ENCODE measurements around the gene BRSK1.

The BRSK1 gene

DNA sequence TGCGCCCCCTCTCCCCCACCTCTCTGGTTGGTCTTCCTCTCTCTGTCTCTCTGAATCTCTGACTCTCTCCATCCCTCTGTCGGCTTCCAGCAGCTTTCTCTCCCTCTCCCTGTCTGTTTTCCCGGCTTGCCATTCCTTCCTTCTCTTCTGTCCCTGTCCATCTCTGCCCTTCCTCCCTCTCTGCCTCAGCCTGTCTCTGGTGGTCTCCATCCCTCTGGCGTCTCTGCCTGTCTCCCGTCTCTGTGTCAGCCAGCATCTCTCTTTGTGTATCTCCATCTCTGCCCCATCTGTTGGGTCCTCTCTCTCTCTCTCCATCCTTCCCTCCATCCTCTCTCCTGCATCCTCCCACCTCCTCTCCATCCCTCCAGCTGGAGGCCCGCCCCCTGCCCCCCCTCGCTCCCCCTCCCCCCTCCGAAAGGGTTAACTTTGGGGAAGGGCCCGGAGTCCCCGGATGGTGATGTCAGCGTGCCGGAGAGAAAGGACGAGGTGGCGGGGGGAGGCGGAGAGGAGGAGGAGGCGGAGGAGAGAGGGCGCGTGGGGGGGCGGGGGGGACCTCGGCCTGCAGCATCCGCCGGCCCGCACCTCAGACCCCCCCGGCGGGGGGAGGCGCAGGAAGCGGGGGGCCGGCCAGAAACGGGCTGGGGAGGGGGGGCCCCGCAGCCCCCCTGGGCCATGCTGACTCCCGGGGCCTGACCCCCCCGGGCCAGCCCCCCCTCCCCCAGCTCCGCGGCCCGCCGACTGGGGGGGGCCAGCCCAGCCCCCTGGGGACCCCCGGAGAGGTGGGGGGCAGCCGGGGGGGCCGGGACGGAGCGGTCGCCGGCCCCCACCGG lies at the start of gene BRSK1:
Gene BRSK1 (plus strand): TSS at position 450 of the 830 bp plus-strand sequence. CDS start 446 bp downstream, outside the sequence.
- H3K4me3 Mint-ChIP-seq = peak within 1 kb of the TSS; percentile 78
- no peaks in the 10 kb centered on the region for H3K9me3 Mint-ChIP-seq
- H3K27ac Mint-ChIP-seq = peak within 1 kb of the TSS; percentile 46
- H3K27me3 Mint-ChIP-seq (ENCODE audit: low read depth) = peaks cover 9% of the 10 kb centered on the region
- H3K36me3 Mint-ChIP-seq (ENCODE audit: low read depth) = peaks cover 2% of the 10 kb centered on the region
- H3K4me1 Mint-ChIP-seq (ENCODE audit: low read depth) = peaks cover 24% of the 10 kb centered on the region

GRCh38 chr19:55238030-55238429 lies 45.8 kb upstream of the BRSK1 start:
- H3K4me3 Mint-ChIP-seq = no peak overlapping the region
- H3K27me3 Mint-ChIP-seq (ENCODE audit: low read depth) = no peaks in the 10 kb centered on the region
- peaks cover 51% of the 10 kb centered on the region for H3K36me3 Mint-ChIP-seq (ENCODE audit: low read depth)
- H3K9me3 Mint-ChIP-seq = no peaks in the 10 kb centered on the region
- H3K4me1 Mint-ChIP-seq (ENCODE audit: low read depth) = peaks cover 2% of the 10 kb centered on the region
- H3K27ac Mint-ChIP-seq = no peak overlapping the region

DNA sequence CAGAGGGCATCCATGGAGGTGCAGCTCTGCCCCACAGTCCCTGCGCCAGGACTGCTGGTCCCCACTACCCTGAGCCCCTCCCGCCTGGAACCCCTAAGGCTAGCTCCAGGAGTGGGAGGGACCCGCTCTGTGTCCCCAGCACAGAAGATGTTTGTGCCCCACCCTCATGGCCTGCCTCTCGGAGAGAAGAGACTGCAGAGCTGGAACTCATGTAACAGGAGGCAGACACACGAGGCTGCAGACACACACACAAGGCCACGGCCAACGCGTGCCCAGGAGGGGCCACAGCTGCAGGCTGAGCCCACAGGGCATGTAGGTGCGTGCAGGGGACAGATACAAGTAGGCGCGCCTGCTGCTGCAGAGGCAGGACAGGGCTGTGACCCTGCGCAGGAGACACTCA lies 44.8 kb upstream of the BRSK1 start:
- Mint-ChIP-seq H3K4me3 (no peak overlapping the region), H3K9me3 (no peaks in the 10 kb centered on the region), H3K36me3 (ENCODE audit: low read depth) (peaks cover 46% of the 10 kb centered on the region), H3K4me1 (ENCODE audit: low read depth) (peaks cover 2% of the 10 kb centered on the region), H3K27me3 (ENCODE audit: low read depth) (no peaks in the 10 kb centered on the region), H3K27ac (no peak overlapping the region)

DNA sequence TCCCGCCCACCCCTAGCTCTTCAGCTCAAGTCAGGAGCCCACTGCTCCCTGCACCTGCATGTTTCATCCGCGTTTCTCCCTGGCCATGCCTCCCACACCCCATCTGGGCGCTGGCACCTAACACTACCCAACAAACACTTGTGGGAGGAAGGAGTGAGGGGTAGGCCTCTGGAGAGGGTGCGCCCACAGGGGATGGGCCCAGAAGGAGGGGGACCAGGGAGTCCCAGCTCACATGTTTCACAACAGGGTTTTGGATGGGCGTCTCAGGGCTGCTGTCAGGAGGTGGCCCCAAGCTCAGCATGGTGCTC lies 43.1 kb upstream of the BRSK1 start:
- H3K36me3 Mint-ChIP-seq (ENCODE audit: low read depth) = peaks cover 39% of the 10 kb centered on the region
- H3K4me1 Mint-ChIP-seq (ENCODE audit: low read depth) = peaks cover 2% of the 10 kb centered on the region
- H3K27me3 Mint-ChIP-seq (ENCODE audit: low read depth) = no peaks in the 10 kb centered on the region
- H3K4me3 Mint-ChIP-seq = no peak overlapping the region
- H3K27ac Mint-ChIP-seq = no peak overlapping the region
- H3K9me3 Mint-ChIP-seq = no peaks in the 10 kb centered on the region

GRCh38 chr19:55241143-55241934 lies 42.5 kb upstream of the BRSK1 start:
- H3K9me3 Mint-ChIP-seq = no peaks in the 10 kb centered on the region
- H3K27me3 Mint-ChIP-seq (ENCODE audit: low read depth) = no peaks in the 10 kb centered on the region
- H3K4me3 Mint-ChIP-seq = no peak overlapping the region
- peaks cover 4% of the 10 kb centered on the region for H3K4me1 Mint-ChIP-seq (ENCODE audit: low read depth)
- H3K36me3 Mint-ChIP-seq (ENCODE audit: low read depth) = peaks cover 33% of the 10 kb centered on the region
- H3K27ac Mint-ChIP-seq = no peak overlapping the region

GRCh38 chr19:55241935-55242464 lies 41.8 kb upstream of the BRSK1 start:
- peaks cover 4% of the 10 kb centered on the region for H3K4me1 Mint-ChIP-seq (ENCODE audit: low read depth)
- no peak overlapping the region for H3K4me3 Mint-ChIP-seq
- peaks cover 27% of the 10 kb centered on the region for H3K36me3 Mint-ChIP-seq (ENCODE audit: low read depth)
- no peaks in the 10 kb centered on the region for H3K9me3 Mint-ChIP-seq
- H3K27ac Mint-ChIP-seq = no peak overlapping the region
- H3K27me3 Mint-ChIP-seq (ENCODE audit: low read depth) = no peaks in the 10 kb centered on the region

DNA sequence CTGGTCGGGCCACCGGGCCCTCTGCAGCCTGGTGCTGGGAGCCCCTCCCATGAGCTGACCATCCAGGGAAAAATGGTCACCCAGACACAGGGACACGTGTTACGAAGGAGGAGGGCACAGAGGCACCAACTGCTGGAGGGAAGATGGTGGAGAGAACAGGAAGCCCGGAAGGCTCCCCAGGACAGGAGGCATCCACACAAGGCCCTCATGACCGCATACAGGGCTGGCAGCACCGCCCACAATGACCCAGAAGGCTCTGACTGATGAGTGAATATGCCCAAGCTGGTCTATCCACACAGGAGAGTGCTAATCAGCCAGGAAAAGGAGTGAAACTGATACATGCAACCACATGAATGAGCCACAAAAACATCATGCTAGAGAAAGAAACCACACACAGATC lies 41.3 kb upstream of the BRSK1 start:
- peaks cover 4% of the 10 kb centered on the region for H3K4me1 Mint-ChIP-seq (ENCODE audit: low read depth)
- no peaks in the 10 kb centered on the region for H3K9me3 Mint-ChIP-seq
- no peak overlapping the region for H3K4me3 Mint-ChIP-seq
- H3K27me3 Mint-ChIP-seq (ENCODE audit: low read depth) = no peaks in the 10 kb centered on the region
- H3K27ac Mint-ChIP-seq = no peak overlapping the region
- peaks cover 22% of the 10 kb centered on the region for H3K36me3 Mint-ChIP-seq (ENCODE audit: low read depth)

DNA sequence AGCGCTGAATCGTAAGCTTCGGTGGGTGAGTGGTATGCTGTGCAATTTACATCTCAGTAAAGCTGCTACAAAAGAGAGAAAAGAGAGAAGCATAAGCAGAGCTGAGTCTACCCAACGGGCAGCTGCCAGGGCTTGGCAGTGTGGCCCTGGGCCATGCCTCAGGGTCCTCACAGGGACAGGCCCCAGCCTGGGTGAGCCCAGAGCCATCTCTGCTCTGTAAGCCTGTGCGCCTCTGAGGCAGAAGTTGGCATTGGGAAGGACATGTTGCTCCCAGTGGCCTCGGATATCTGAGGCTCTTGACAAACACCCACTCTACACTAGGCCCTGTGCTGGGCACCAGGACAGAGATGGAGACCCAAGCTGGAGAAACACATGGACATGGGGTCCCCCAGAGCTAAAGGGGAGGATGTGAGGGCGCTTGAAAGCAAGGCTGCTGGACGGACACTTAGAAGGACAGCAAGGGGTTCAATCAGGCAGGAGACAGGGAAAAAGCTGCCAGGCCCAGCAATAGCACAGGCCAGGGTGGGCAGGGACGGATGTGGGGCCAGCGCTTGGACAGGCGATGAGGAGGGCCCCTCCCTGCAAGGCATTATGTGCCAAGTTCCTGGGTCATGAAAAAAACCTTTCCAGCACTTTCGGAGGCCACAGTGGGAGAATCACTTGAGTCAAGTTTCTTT lies 39.7 kb upstream of the BRSK1 start:
- Mint-ChIP-seq H3K27me3 (ENCODE audit: low read depth) (no peaks in the 10 kb centered on the region), H3K27ac (no peak overlapping the region), H3K9me3 (no peaks in the 10 kb centered on the region), H3K36me3 (ENCODE audit: low read depth) (peaks cover 17% of the 10 kb centered on the region), H3K4me3 (no peak overlapping the region), H3K4me1 (ENCODE audit: low read depth) (peaks cover 10% of the 10 kb centered on the region)

- peaks cover 12% of the 10 kb centered on the region for H3K4me1 Mint-ChIP-seq (ENCODE audit: low read depth)
- peaks cover 14% of the 10 kb centered on the region for H3K36me3 Mint-ChIP-seq (ENCODE audit: low read depth)
- H3K9me3 Mint-ChIP-seq = no peaks in the 10 kb centered on the region
- H3K27me3 Mint-ChIP-seq (ENCODE audit: low read depth) = no peaks in the 10 kb centered on the region
- H3K4me3 Mint-ChIP-seq = no peak overlapping the region
- H3K27ac Mint-ChIP-seq = no peak overlapping the region
These were observed 38.4 kb upstream of the BRSK1 start for GRCh38 chr19:55245236-55245904.

GRCh38 chr19:55246462-55247451 lies 37.0 kb upstream of the BRSK1 start:
- Mint-ChIP-seq H3K36me3 (ENCODE audit: low read depth) (peaks cover 19% of the 10 kb centered on the region), H3K27ac (no peak overlapping the region), H3K4me1 (ENCODE audit: low read depth) (peaks cover 24% of the 10 kb centered on the region), H3K27me3 (ENCODE audit: low read depth) (no peaks in the 10 kb centered on the region), H3K9me3 (no peaks in the 10 kb centered on the region), H3K4me3 (no peak overlapping the region)

GRCh38 chr19:55247621-55248099 lies 36.1 kb upstream of the BRSK1 start:
- H3K4me1 Mint-ChIP-seq (ENCODE audit: low read depth) = peaks cover 25% of the 10 kb centered on the region
- H3K27ac Mint-ChIP-seq = no peak overlapping the region
- H3K9me3 Mint-ChIP-seq = no peaks in the 10 kb centered on the region
- peaks cover 17% of the 10 kb centered on the region for H3K36me3 Mint-ChIP-seq (ENCODE audit: low read depth)
- no peak overlapping the region for H3K4me3 Mint-ChIP-seq
- no peaks in the 10 kb centered on the region for H3K27me3 Mint-ChIP-seq (ENCODE audit: low read depth)

DNA sequence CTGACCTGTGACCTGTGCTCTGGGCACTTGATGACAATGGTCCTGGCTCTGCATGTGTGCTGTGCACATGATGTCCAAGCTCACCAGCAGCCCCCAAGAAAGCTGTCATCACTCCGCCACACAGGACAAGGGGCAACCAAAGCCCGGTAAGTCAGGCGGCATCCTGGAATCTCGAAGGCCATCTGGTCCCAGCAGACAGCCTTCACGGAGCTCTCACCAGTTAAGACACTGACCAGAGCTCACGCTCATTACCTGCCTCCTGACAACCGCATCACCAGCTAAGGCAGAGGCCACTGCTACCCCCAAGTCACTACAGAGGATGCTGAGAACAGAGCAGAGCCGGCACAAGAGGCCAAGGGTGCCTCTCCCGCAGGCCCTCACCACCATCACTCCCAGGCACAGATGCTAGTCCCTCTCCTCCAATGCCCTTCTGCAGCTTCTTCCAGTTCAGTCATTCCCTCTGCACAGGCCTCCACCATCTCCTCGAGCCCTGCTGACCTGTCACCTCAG lies 35.6 kb upstream of the BRSK1 start:
- H3K4me3 Mint-ChIP-seq = no peak overlapping the region
- no peaks in the 10 kb centered on the region for H3K27me3 Mint-ChIP-seq (ENCODE audit: low read depth)
- peaks cover 15% of the 10 kb centered on the region for H3K36me3 Mint-ChIP-seq (ENCODE audit: low read depth)
- H3K4me1 Mint-ChIP-seq (ENCODE audit: low read depth) = peaks cover 25% of the 10 kb centered on the region
- no peaks in the 10 kb centered on the region for H3K9me3 Mint-ChIP-seq
- H3K27ac Mint-ChIP-seq = no peak overlapping the region

DNA sequence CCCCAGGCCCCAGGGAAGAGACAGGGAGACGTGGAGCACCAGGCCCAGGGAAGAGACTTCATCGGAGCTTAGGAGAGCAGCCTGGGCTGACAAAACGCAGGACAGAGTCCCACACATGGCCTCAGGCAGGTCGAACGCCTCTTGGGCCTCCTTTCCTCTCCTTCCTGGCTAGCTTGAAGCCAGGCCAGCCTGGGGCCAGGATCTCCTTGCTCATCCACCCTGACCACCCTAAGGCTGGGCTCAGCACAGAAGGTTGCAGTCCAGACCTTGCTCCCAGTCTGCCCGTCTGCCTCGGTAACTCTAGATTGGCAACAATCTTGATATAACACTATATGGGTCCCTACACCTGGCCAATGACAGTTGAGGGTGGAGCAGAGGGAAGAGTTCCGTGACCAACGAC lies 35.1 kb upstream of the BRSK1 start:
- H3K27me3 Mint-ChIP-seq (ENCODE audit: low read depth) = no peaks in the 10 kb centered on the region
- no peak overlapping the region for H3K4me3 Mint-ChIP-seq
- peaks cover 30% of the 10 kb centered on the region for H3K4me1 Mint-ChIP-seq (ENCODE audit: low read depth)
- no peaks in the 10 kb centered on the region for H3K9me3 Mint-ChIP-seq
- H3K36me3 Mint-ChIP-seq (ENCODE audit: low read depth) = peaks cover 18% of the 10 kb centered on the region
- no peak overlapping the region for H3K27ac Mint-ChIP-seq

Measured in T-helper 1 cell treated with Interleukin-12 subunit alpha and Interleukin-12 subunit beta and Interleukin-4 antibody, amounts not matched to agents 30 μg/mL and 1 μg/mL, for 36 hours (primary cell).